ENCODE results near the gene DNAJB11. TPM values are rescaled to one million over a fixed set of nuclear protein-coding genes. Genes with fewer than 3 reads are reported as not detected.
A peak's percentile ranks its signal among the peaks of the same experiment; 100 is the strongest.

DNAJB11 gene
- total and polyA plus RNA-seq, 2 experiments from 2014 or later: 65.9 to 102 TPM

DNA sequence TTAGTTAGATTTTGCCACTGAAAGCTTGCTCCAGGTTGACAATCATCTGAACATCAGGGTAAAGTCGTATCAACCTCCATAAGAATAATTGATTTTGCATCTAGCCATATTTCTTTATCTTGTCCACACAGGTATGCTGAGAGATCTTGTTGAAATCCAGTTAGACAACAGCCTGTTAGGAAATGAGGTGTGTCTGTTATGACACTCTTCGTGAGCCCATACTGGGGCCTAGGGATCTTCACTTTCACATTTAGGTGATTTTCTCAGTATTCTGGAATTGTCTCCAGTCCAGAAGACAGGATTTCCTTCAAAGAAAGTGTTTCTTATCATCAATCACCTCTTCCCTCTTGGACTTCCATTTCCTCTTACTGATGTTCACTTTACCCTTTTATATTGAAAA is 18.1 kb downstream of the DNAJB11 start:
- H3K27ac ChIP-seq: no peak overlapping the region
- H2AFZ ChIP-seq: no peak overlapping the region
- H3K27me3 ChIP-seq (replicated peaks; ENCODE audit: insufficient read depth): no peaks in the 10 kb centered on the region
- no peaks in the 10 kb centered on the region for H4K20me1 ChIP-seq (ENCODE audit: insufficient read depth)
- WGBS, 2 experiments (ENCODE audit: low coverage in 1 of 2, low lambda C conversion rate in 2 of 2, missing lambda C conversion rate in 2 of 2): 66 to 68% methylated on average over 2 of the region's 2 CpGs
- H3K9me2 ChIP-seq (ENCODE audit: insufficient read depth): no peaks in the 10 kb centered on the region
- no peak overlapping the region for H3K9ac ChIP-seq
- H3K36me3 ChIP-seq (ENCODE audit: low read depth): peaks cover 21% of the 10 kb centered on the region
- DNase-seq: peak; percentile 26
- no peak overlapping the region for H3K4me3 ChIP-seq
- no peak overlapping the region for H3K4me2 ChIP-seq (ENCODE audit: unreplicated experiment)
- H3K4me1 ChIP-seq (ENCODE audit: insufficient read depth): peaks cover 14% of the 10 kb centered on the region; the same call in 1 of the 2 replicates
- no peak for TF ChIP-seq EZH2 (IDR thresholded peaks at IDR 0.05; ENCODE audit: insufficient read depth, poor library complexity, severe bottlenecking)
- TF ChIP-seq EZH2phosphoT487 (IDR thresholded peaks at IDR 0.05; ENCODE audit: insufficient read depth, low read depth): no peak
- no peaks in the 10 kb centered on the region for H3K79me2 ChIP-seq (ENCODE audit: insufficient read depth)
- H3F3A ChIP-seq (ENCODE audit: insufficient read depth): peaks cover 27% of the 10 kb centered on the region
- H3K9me3 ChIP-seq (ENCODE audit: low read depth): no peaks in the 10 kb centered on the region
- in situ Hi-C loops (cut with MboI): no loop called here

DNA sequence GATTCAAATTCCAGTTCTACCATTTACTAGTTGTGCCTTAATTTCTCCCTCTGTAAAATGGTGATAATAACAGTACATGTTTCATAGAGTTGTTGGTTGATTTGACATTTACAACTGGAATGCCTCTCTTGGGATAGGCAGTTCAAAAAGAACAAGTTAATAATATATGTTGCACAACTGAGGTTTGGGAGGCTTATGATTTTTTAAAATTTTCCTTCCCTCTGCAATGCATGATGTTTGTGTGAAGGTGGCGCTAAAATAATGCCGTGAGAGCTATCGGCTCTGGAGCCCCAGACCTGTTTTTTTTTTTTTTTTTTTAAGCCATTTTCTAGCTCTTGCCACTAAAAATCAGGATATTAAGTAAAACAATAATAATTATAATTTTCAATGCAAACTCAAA is 18.6 kb downstream of the DNAJB11 start:
- no peaks in the 10 kb centered on the region for H3K9me3 ChIP-seq (ENCODE audit: low read depth)
- H3K9me2 ChIP-seq (ENCODE audit: insufficient read depth): no peaks in the 10 kb centered on the region
- no peak overlapping the region for H3K9ac ChIP-seq
- H2AFZ ChIP-seq: no peak overlapping the region
- no peak overlapping the region for H3K27ac ChIP-seq
- DNase-seq: peak; percentile 61
- in situ Hi-C loops (cut with MboI): no loop called here
- H3F3A ChIP-seq (ENCODE audit: insufficient read depth): peaks cover 22% of the 10 kb centered on the region
- no peak overlapping the region for H3K4me3 ChIP-seq
- peaks cover 10% of the 10 kb centered on the region; the same call in 1 of the 2 replicates for H3K4me1 ChIP-seq (ENCODE audit: insufficient read depth)
- no peak overlapping the region for H3K4me2 ChIP-seq (ENCODE audit: unreplicated experiment)
- 24 to 29% methylated on average over 3 of the region's 3 CpGs for WGBS, 2 experiments (ENCODE audit: low coverage in 1 of 2, low lambda C conversion rate in 2 of 2, missing lambda C conversion rate in 2 of 2)
- no peaks in the 10 kb centered on the region for H3K27me3 ChIP-seq (replicated peaks; ENCODE audit: insufficient read depth)
- TF ChIP-seq EZH2phosphoT487 (IDR thresholded peaks at IDR 0.05; ENCODE audit: insufficient read depth, low read depth) (no peak), EZH2 (IDR thresholded peaks at IDR 0.05; ENCODE audit: insufficient read depth, poor library complexity, severe bottlenecking) (no peak)
- peaks cover 16% of the 10 kb centered on the region for H3K36me3 ChIP-seq (ENCODE audit: low read depth)
- no peaks in the 10 kb centered on the region for H4K20me1 ChIP-seq (ENCODE audit: insufficient read depth)
- no peaks in the 10 kb centered on the region for H3K79me2 ChIP-seq (ENCODE audit: insufficient read depth)

DNA sequence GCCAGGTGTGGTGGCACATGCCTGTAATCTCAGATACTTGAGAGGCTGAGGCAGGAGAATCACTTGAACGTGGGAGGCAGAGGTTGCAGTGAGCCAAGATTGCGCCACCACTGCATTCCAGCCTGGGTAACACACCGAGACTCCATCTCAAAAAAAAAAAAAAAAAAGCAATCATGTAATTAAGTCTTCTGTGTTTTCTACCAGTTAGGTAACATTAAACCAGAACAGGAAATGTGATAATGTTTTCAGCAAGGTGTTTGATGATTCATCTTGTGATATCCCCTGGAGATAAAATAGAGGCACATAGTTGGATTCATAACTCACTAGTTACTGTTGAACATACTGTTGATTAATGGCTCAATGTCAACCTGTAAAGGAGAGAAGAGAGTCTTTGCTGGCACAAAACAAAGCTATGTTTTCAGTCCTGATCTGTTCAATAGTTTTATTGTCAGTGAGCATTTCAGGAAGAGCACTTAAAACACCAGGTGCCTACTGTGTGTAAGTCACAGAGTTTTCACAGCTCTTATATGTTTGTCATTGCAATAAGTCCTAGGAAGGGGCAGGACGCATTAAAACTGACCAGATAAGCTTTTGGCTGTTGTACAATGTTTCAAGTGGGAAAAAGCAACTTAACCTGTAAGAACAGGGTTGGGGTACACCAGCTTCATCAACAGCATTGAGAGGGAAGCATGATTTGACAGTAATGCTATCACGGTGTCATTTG is 19.5 kb downstream of the DNAJB11 start:
- Histone ChIP-seq H3K36me3 (ENCODE audit: low read depth) (peaks cover 8% of the 10 kb centered on the region), H3K27me3 (replicated peaks; ENCODE audit: insufficient read depth) (no peaks in the 10 kb centered on the region), H3F3A (ENCODE audit: insufficient read depth) (peaks cover 20% of the 10 kb centered on the region; the same call in 1 of the 2 replicates), H3K4me2 (ENCODE audit: unreplicated experiment) (no peak overlapping the region), H3K4me1 (ENCODE audit: insufficient read depth) (0 out of 2 replicates have a peak, but pooled peaks cover 9% of the 10 kb centered on the region), H3K9me2 (ENCODE audit: insufficient read depth) (no peaks in the 10 kb centered on the region), H3K4me3 (no peak overlapping the region), H4K20me1 (ENCODE audit: insufficient read depth) (no peaks in the 10 kb centered on the region), H3K27ac (no peak overlapping the region), H3K9me3 (ENCODE audit: low read depth) (no peaks in the 10 kb centered on the region), H3K9ac (no peak overlapping the region), H3K79me2 (ENCODE audit: insufficient read depth) (no peaks in the 10 kb centered on the region), H2AFZ (no peak overlapping the region)
- DNase-seq: peak; percentile 38
- no peak for TF ChIP-seq EZH2phosphoT487 (IDR thresholded peaks at IDR 0.05; ENCODE audit: insufficient read depth, low read depth)
- no peak for TF ChIP-seq EZH2 (IDR thresholded peaks at IDR 0.05; ENCODE audit: insufficient read depth, poor library complexity, severe bottlenecking)
- in situ Hi-C loops (cut with MboI): no loop called here
- WGBS, 2 experiments (ENCODE audit: low coverage in 1 of 2, low lambda C conversion rate in 2 of 2, missing lambda C conversion rate in 2 of 2): 48 to 52% methylated on average over 5 of the region's 5 CpGs

DNA sequence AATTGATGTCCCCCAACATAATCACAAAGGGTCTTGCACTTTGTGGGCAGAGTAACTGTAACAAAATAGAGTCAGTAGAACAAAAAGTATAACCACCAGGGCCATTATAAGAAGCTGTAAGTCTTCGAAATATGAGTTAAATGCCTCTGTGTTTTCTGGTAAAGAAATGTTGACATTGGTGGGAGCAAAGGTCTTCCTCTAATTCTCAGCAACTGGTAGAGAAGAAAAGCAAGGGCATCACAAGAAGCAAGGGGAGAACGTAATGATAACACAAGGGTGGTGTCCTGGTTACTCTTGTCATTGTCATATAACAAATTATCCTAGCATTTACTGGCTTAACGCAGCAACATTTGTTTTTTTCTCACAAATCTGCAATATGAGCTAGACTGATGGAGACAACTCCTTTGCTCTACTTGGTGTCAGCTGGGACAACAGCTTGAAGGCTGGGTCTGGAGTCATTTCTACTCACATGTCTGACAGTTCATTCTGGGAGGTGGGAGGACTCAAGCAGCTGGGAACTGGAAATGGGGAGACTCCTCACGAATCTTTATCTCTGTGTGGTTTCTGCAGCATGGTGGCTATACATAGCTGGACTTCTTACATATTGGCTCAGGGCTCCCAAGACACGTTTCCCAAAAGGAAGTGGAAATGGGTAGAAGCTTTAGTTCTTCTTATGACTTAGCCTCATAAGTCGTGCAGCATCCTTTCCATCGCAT is 20.2 kb downstream of the DNAJB11 start:
- peaks cover 1% of the 10 kb centered on the region for H3K36me3 ChIP-seq (ENCODE audit: low read depth)
- no peaks in the 10 kb centered on the region for H3K79me2 ChIP-seq (ENCODE audit: insufficient read depth)
- no peak overlapping the region for H3K4me3 ChIP-seq
- in situ Hi-C loops (cut with MboI): no loop called here
- 83 to 85% methylated on average over 7 of the region's 7 CpGs for WGBS, 2 experiments (ENCODE audit: low coverage in 1 of 2, low lambda C conversion rate in 2 of 2, missing lambda C conversion rate in 2 of 2)
- no peak for DNase-seq
- peaks cover 20% of the 10 kb centered on the region; the same call in 1 of the 2 replicates for H3F3A ChIP-seq (ENCODE audit: insufficient read depth)
- TF ChIP-seq EZH2 (IDR thresholded peaks at IDR 0.05; ENCODE audit: insufficient read depth, poor library complexity, severe bottlenecking) (no peak), EZH2phosphoT487 (IDR thresholded peaks at IDR 0.05; ENCODE audit: insufficient read depth, low read depth) (no peak)
- H2AFZ ChIP-seq: no peak overlapping the region
- H4K20me1 ChIP-seq (ENCODE audit: insufficient read depth): no peaks in the 10 kb centered on the region
- 0 out of 2 replicates have a peak, but pooled peaks cover 9% of the 10 kb centered on the region for H3K4me1 ChIP-seq (ENCODE audit: insufficient read depth)
- H3K27me3 ChIP-seq (replicated peaks; ENCODE audit: insufficient read depth): no peaks in the 10 kb centered on the region
- H3K9me2 ChIP-seq (ENCODE audit: insufficient read depth): no peaks in the 10 kb centered on the region
- no peak overlapping the region for H3K27ac ChIP-seq
- no peaks in the 10 kb centered on the region for H3K9me3 ChIP-seq (ENCODE audit: low read depth)
- no peak overlapping the region for H3K4me2 ChIP-seq (ENCODE audit: unreplicated experiment)
- no peak overlapping the region for H3K9ac ChIP-seq

Data from GM23248 (cell line).